Breast epithelium (tissue), 4 donors: ENCODE measurements around the gene TRPM3. TPM values are rescaled to one million over a fixed set of nuclear protein-coding genes. Genes with fewer than 3 reads are reported as not detected.

Experiments
- DNase-seq, 2 donors: peaks; one replicate each; pipeline ENCODE4 v3.0.0-alpha.2; 2019; ENCODE audit warnings: low spot score in 2 of 2
- H3K27ac ChIP-seq, 2 donors: fragments of 200-600 bp; sonication (generic) in 1 of 2; one replicate each; pipeline ENCODE4 v1.5.1; 2016 to 2019; ENCODE audit warnings: mild to moderate bottlenecking in 1 of 2
- H3K27me3 ChIP-seq, 2 donors: fragments of 200-600 bp; sonication (generic) in 1 of 2; one replicate each; pipeline versions ENCODE4 v1.5.1 to v1.6.0; 2017 to 2019; ENCODE audit warnings: control low read depth in 1 of 2, mild to moderate bottlenecking in 1 of 2
- H3K36me3 ChIP-seq: fragments of 200-600 bp; one replicate; pipeline ENCODE4 v1.5.1; 2019
- H3K4me1 ChIP-seq, 2 donors: fragments of 200-600 bp; sonication (generic); one replicate each; pipeline ENCODE4 v1.5.1; 2016 to 2019; ENCODE audit warnings: control low read depth in 1 of 2
- H3K4me3 ChIP-seq, 3 donors: fragments of 200-600 bp; sonication (generic); 1 replicate in 2 of 3; 2 replicates in 1 of 3; pipeline ENCODE4 v1.5.1; 2016 to 2019; ENCODE audit warnings: mild to moderate bottlenecking in 3 of 3, moderate library complexity in 2 of 3
- H3K9me3 ChIP-seq, 2 donors: fragments of 200-600 bp; sonication (generic) in 1 of 2; one replicate each; pipeline ENCODE4 v1.5.1; 2016 to 2019; ENCODE audit warnings: control low read depth in 1 of 2
- POLR2A ChIP-seq: fragments of 450-650 bp; IDR thresholded peaks from one replicate; pipeline ENCODE4 v1.6.1; 2016; ENCODE audit warnings: antibody characterized with exemption, mild to moderate bottlenecking, moderate library complexity
- POLR2AphosphoS5 ChIP-seq, 3 donors: sonication (generic); formaldehyde crosslinking; IDR thresholded peaks; one replicate each; pipeline ENCODE4 v1.6.1; 2017; ENCODE audit warnings: antibody characterized with exemption in 3 of 3
- intact Hi-C: fragments of 100-400 bp; cut with DNase I; formaldehyde crosslinking; loops from one replicate; pipeline ENCODE4 v1.15.1; 2023; ENCODE audit warnings: low total_unique reads
- total RNA-seq, 3 donors: library from RNA; depleted of rRNA; stranded (reverse); fragments of >200 nt; gene quantifications; one replicate each; pipeline ENCODE4 v1.1.0, GENCODE V29; 2016
- TF ChIP-seq, protein P1 (sequence below), 3 donors: fragments of 450-650 bp; IDR thresholded peaks; one replicate each; pipeline ENCODE4 v1.5.1; 2016 to 2017; ENCODE audit warnings: antibody characterized with exemption in 3 of 3, mild to moderate bottlenecking in 3 of 3, moderate library complexity in 3 of 3

Gene TRPM3
- total RNA-seq, 3 donors from 2014 or later = 0.33 to 0.88 (median 0.64) TPM

GRCh38 chr9:71073494-71073893, 47.9 kb downstream of the TRPM3 start:
- Histone ChIP-seq H3K4me3 (no peak overlapping the region), H3K27ac (no peak overlapping the region), H3K4me1 (no peaks in the 10 kb centered on the region), H3K36me3 (no peaks in the 10 kb centered on the region), H3K9me3 (no peaks in the 10 kb centered on the region), H3K27me3 (no peaks in the 10 kb centered on the region)
- intact Hi-C loops = no loop called here
- no peak for TF ChIP-seq POLR2A
- TF ChIP-seq POLR2AphosphoS5 (IDR thresholded peaks at IDR 0.05) = no peak
- TF ChIP-seq, protein P1, sequence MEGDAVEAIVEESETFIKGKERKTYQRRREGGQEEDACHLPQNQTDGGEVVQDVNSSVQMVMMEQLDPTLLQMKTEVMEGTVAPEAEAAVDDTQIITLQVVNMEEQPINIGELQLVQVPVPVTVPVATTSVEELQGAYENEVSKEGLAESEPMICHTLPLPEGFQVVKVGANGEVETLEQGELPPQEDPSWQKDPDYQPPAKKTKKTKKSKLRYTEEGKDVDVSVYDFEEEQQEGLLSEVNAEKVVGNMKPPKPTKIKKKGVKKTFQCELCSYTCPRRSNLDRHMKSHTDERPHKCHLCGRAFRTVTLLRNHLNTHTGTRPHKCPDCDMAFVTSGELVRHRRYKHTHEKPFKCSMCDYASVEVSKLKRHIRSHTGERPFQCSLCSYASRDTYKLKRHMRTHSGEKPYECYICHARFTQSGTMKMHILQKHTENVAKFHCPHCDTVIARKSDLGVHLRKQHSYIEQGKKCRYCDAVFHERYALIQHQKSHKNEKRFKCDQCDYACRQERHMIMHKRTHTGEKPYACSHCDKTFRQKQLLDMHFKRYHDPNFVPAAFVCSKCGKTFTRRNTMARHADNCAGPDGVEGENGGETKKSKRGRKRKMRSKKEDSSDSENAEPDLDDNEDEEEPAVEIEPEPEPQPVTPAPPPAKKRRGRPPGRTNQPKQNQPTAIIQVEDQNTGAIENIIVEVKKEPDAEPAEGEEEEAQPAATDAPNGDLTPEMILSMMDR (IDR thresholded peaks at IDR 0.05) = no peak
- no peak for DNase-seq

GRCh38 chr9:71072587-71072986, 48.8 kb downstream of the TRPM3 start:
- Histone ChIP-seq H3K36me3 (no peaks in the 10 kb centered on the region), H3K27ac (no peak overlapping the region), H3K27me3 (no peaks in the 10 kb centered on the region), H3K4me1 (no peaks in the 10 kb centered on the region), H3K4me3 (no peak overlapping the region), H3K9me3 (no peaks in the 10 kb centered on the region)
- intact Hi-C loops = no loop called here
- TF ChIP-seq, protein P1 (IDR thresholded peaks at IDR 0.05) = no peak
- TF ChIP-seq POLR2AphosphoS5 (IDR thresholded peaks at IDR 0.05) = no peak
- TF ChIP-seq POLR2A = no peak
- no peak for DNase-seq

DNA sequence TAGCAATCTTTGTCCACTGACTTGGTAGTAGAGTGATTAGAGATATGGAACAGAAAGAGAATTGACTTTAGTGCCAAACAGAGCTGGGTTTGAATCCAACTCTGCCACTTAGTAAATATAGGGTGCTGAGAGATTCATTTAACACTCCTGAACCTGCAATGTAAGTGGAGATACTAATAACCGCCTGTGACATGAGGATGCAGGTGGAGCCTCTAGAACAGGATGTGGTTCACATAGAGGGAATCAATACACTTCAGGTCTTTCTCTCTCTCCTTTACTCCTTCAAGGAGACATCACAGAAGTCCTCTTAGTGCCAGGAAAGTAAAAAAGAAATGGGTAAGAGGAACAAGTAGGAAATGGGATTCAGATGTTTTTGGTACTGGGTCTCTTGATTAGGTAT, 49.8 kb downstream of the TRPM3 start:
- Histone ChIP-seq H3K9me3 (no peaks in the 10 kb centered on the region), H3K27me3 (no peaks in the 10 kb centered on the region), H3K27ac (no peak overlapping the region), H3K4me3 (no peak overlapping the region), H3K4me1 (no peaks in the 10 kb centered on the region), H3K36me3 (no peaks in the 10 kb centered on the region)
- DNase-seq = no peak
- TF ChIP-seq, protein P1 (IDR thresholded peaks at IDR 0.05) = no peak
- no peak for TF ChIP-seq POLR2AphosphoS5 (IDR thresholded peaks at IDR 0.05)
- TF ChIP-seq POLR2A = no peak
- intact Hi-C loops = no loop called here

DNA sequence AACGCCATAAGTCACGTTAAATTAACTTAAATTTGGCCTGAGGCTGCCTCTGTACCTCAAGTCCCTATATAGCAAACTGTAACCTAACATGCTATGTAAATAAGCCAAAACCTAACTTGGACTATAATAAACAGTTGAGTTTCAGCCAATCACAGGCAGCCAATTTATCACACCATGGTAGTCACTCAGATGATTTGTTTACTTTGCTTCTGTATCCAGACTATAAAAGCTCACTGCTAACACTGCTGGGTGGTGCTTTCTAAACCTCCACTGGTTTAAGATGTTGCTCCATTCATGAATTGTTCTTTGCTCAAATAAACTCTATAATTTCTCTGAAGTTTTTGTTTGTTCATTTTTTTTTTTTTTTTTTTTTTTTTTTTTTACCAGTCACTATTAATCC, 62.8 kb downstream of the TRPM3 start:
- no peak overlapping the region for H3K27ac ChIP-seq
- TF ChIP-seq, protein P1 (IDR thresholded peaks at IDR 0.05) = no peak
- no peak for TF ChIP-seq POLR2A
- no peak for TF ChIP-seq POLR2AphosphoS5 (IDR thresholded peaks at IDR 0.05)
- H3K27me3 ChIP-seq = no peaks in the 10 kb centered on the region
- no peak overlapping the region for H3K4me3 ChIP-seq
- DNase-seq = no peak
- no peaks in the 10 kb centered on the region for H3K9me3 ChIP-seq
- no peaks in the 10 kb centered on the region for H3K36me3 ChIP-seq
- H3K4me1 ChIP-seq = no peaks in the 10 kb centered on the region
- intact Hi-C loops = no loop called here

DNA sequence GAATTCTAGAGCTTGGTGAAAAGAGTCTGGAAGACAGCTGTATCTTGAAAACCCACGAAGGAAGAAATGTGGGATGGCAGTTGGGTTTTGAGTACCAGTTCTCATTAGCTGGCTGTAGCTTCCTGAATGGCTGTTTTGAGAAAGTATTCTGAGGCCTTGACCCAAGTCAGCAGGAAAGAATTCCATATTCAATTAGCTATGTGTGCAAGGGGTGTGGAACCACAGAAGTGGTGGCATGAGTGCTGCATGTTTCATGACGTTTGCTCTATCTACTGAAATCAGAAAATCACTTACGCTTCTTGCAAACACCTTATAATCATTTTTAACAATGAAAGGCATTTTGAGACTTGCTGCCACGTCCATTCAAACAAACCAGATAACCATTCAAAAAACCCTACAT, 69.1 kb downstream of the TRPM3 start:
- no peak overlapping the region for H3K4me3 ChIP-seq
- H3K9me3 ChIP-seq = no peaks in the 10 kb centered on the region
- no peak overlapping the region for H3K27ac ChIP-seq
- no peaks in the 10 kb centered on the region for H3K27me3 ChIP-seq
- intact Hi-C loops = no loop called here
- no peaks in the 10 kb centered on the region for H3K4me1 ChIP-seq
- TF ChIP-seq POLR2AphosphoS5 (IDR thresholded peaks at IDR 0.05) = no peak
- no peak for TF ChIP-seq POLR2A
- TF ChIP-seq, protein P1 (IDR thresholded peaks at IDR 0.05) = no peak
- no peaks in the 10 kb centered on the region for H3K36me3 ChIP-seq
- no peak for DNase-seq
